ENCODE results near the gene CACNA1S. TPM values are rescaled to one million over a fixed set of nuclear protein-coding genes. Genes with fewer than 3 reads are reported as not detected.

The CACNA1S gene
- total RNA-seq, 1 donor from 2014 or later = not detected

DNA sequence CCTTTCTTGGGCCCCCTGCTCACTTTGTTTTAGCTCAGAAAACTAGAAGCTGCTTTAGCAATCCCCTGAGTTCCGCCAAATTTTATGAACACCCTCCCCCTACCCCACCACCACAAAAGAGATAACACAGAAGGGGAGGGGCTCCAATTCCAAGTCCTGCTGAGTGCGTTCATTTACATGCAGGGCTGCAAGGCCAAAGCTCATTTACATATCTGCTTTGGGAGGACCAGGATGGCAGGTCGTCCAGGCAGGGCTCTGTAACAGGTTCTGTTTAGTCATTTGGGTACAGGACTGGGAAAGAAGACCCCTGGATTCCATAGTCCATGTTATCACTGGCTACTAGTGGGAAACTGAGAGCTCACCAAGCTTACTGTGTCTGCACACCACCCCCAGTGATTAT, 52.8 kb downstream of the CACNA1S start:
- Histone ChIP-seq H3K4me1 (peaks cover 36% of the 10 kb centered on the region), H3K27ac (replicated peaks) (no peak overlapping the region), H3K27me3 (ENCODE audit: low read depth) (peaks cover 5% of the 10 kb centered on the region), H3K9me3 (replicated peaks) (no peaks in the 10 kb centered on the region), H3K36me3 (no peaks in the 10 kb centered on the region), H3K4me3 (no peak overlapping the region)
- DNase-seq = no peak
- no peak for TF ChIP-seq CTCF (IDR thresholded peaks at IDR 0.05; ENCODE audit: borderline replicate concordance)
- intact Hi-C loops (cut with micrococcal nuclease) = no loop called here

DNA sequence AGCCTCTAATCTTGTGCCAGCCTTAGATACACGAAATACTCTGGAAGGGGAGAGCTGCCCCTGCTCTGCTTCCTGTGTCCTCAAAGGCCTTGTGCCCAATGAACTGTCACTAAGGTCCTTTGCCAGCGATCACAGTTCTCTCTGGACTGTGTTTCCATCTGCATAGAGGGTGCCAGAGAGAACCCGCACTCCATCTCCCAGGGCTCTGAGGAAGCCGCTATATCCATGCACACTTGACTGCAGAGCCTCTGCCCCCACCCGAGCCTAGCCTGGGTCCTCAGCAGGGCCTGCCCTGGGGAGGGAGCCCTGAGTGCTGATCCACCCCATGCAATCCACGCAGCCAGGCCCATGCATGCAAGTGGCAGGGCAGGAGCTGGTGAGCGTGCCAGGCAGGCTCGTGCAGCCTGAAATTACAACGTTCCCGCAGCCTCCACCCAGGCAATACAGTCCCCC, 58.1 kb downstream of the CACNA1S start:
- intact Hi-C loops (cut with micrococcal nuclease) = no loop called here
- TF ChIP-seq CTCF (IDR thresholded peaks at IDR 0.05; ENCODE audit: borderline replicate concordance) = no peak
- Histone ChIP-seq H3K4me3 (no peak overlapping the region), H3K27ac (replicated peaks) (no peak overlapping the region), H3K9me3 (replicated peaks) (no peaks in the 10 kb centered on the region), H3K36me3 (no peaks in the 10 kb centered on the region), H3K27me3 (ENCODE audit: low read depth) (peaks cover 11% of the 10 kb centered on the region), H3K4me1 (peaks cover 28% of the 10 kb centered on the region)
- DNase-seq = no peak

GRCh38 chr1:201053155-201053860, 58.9 kb downstream of the CACNA1S start:
- Histone ChIP-seq H3K4me1 (peaks cover 28% of the 10 kb centered on the region), H3K4me3 (no peak overlapping the region), H3K27ac (replicated peaks) (no peak overlapping the region), H3K27me3 (ENCODE audit: low read depth) (peaks cover 20% of the 10 kb centered on the region), H3K36me3 (no peaks in the 10 kb centered on the region), H3K9me3 (replicated peaks) (no peaks in the 10 kb centered on the region)
- DNase-seq = no peak
- no peak for TF ChIP-seq CTCF (IDR thresholded peaks at IDR 0.05; ENCODE audit: borderline replicate concordance)
- intact Hi-C loops (cut with micrococcal nuclease) = no loop called here

GRCh38 chr1:201051399-201051798, 60.8 kb downstream of the CACNA1S start:
- TF ChIP-seq CTCF (IDR thresholded peaks at IDR 0.05; ENCODE audit: borderline replicate concordance) = no peak
- intact Hi-C loops (cut with micrococcal nuclease) = no loop called here
- DNase-seq = no peak
- Histone ChIP-seq H3K4me3 (no peak overlapping the region), H3K27me3 (ENCODE audit: low read depth) (peaks cover 36% of the 10 kb centered on the region), H3K4me1 (peaks cover 25% of the 10 kb centered on the region), H3K9me3 (replicated peaks) (no peaks in the 10 kb centered on the region), H3K27ac (replicated peaks) (no peak overlapping the region), H3K36me3 (no peaks in the 10 kb centered on the region)

- DNase-seq = no peak
- Histone ChIP-seq H3K4me1 (peaks cover 20% of the 10 kb centered on the region), H3K27ac (replicated peaks) (no peak overlapping the region), H3K4me3 (no peak overlapping the region), H3K9me3 (replicated peaks) (no peaks in the 10 kb centered on the region), H3K36me3 (no peaks in the 10 kb centered on the region), H3K27me3 (ENCODE audit: low read depth) (peaks cover 40% of the 10 kb centered on the region)
- TF ChIP-seq CTCF (IDR thresholded peaks at IDR 0.05; ENCODE audit: borderline replicate concordance) = no peak
- intact Hi-C loops (cut with micrococcal nuclease) = no loop called here
Observed at GRCh38 chr1:201050515-201051277, 61.5 kb downstream of the CACNA1S start.
